ENCODE results near the gene FIS1. TPM values are rescaled to one million over a fixed set of nuclear protein-coding genes. Genes with fewer than 3 reads are reported as not detected.

Gene FIS1
- total and polyA plus RNA-seq, 7 donors: 239 to 368 (median 263) TPM

GRCh38 chr7:101235050-101235449, 9.8 kb downstream of the FIS1 start:
- peaks cover 0 to 25% of the 10 kb centered on the region in 2 donors for H3K36me3 ChIP-seq (ENCODE audit: insufficient read depth in 1 of 2, low read depth in 1 of 2)
- WGBS, 3 donors: 64 to 66% (median 66%) methylated on average over 11 of the region's 11 CpGs
- DNase-seq (no peak), ATAC-seq (no peak)
- no peaks in the 10 kb centered on the region for H3K9me3 ChIP-seq
- TF ChIP-seq CTCF (IDR thresholded peaks at IDR 0.05): peak; percentile 20
- intact Hi-C loops (cut with DNase I): no loop called here
- H3K27me3 ChIP-seq (ENCODE audit: insufficient read depth in 3 of 3, low read length in 2 of 3): no peaks in the 10 kb centered on the region
- H3K4me3 ChIP-seq: no peak overlapping the region
- peaks cover 6% of the 10 kb centered on the region for H3K4me1 ChIP-seq
- no peak overlapping the region for H3K27ac ChIP-seq

- intact Hi-C loops (cut with DNase I): no loop called here
- H3K27ac ChIP-seq: no peak overlapping the region
- ATAC-seq (no peak), DNase-seq (no peak)
- peaks cover 0 to 21% of the 10 kb centered on the region in 2 donors for H3K36me3 ChIP-seq (ENCODE audit: insufficient read depth in 1 of 2, low read depth in 1 of 2)
- no peak for TF ChIP-seq CTCF (IDR thresholded peaks at IDR 0.05)
- peaks cover 6% of the 10 kb centered on the region for H3K4me1 ChIP-seq
- 65 to 80% (median 69%) methylated on average over 5 of the region's 5 CpGs for WGBS, 3 donors
- no peaks in the 10 kb centered on the region for H3K27me3 ChIP-seq (ENCODE audit: insufficient read depth in 3 of 3, low read length in 2 of 3)
- H3K4me3 ChIP-seq: no peak overlapping the region
- H3K9me3 ChIP-seq: no peaks in the 10 kb centered on the region
Observed at GRCh38 chr7:101234636-101235035, 10.2 kb downstream of the FIS1 start.

GRCh38 chr7:101233907-101234547, 10.9 kb downstream of the FIS1 start:
- Histone ChIP-seq H3K27ac (no peak overlapping the region), H3K27me3 (ENCODE audit: insufficient read depth in 3 of 3, low read length in 2 of 3) (no peaks in the 10 kb centered on the region), H3K9me3 (no peaks in the 10 kb centered on the region), H3K4me3 (no peak overlapping the region), H3K36me3 (ENCODE audit: insufficient read depth in 1 of 2, low read depth in 1 of 2) (peaks cover 0 to 15% of the 10 kb centered on the region in 2 donors), H3K4me1 (peaks cover 4% of the 10 kb centered on the region)
- no peak for ATAC-seq
- DNase-seq: no peak
- WGBS, 3 donors: 84 to 88% (median 86%) methylated on average over 18 to 21 of the region's 21 CpGs
- no peak for TF ChIP-seq CTCF (IDR thresholded peaks at IDR 0.05)
- intact Hi-C loops (cut with DNase I): no loop called here

- no peaks in the 10 kb centered on the region for H3K9me3 ChIP-seq
- H3K36me3 ChIP-seq (ENCODE audit: insufficient read depth in 1 of 2, low read depth in 1 of 2): peaks cover 0 to 14% of the 10 kb centered on the region in 2 donors
- no peaks in the 10 kb centered on the region for H3K4me1 ChIP-seq
- 25 to 29% (median 26%) methylated on average over 35 to 52 of the region's 52 CpGs for WGBS, 3 donors
- intact Hi-C loops (cut with DNase I): no loop called here
- no peak for DNase-seq
- peak in 3 of 4 donors; percentile 18 to 44 (median 34) for ATAC-seq
- no peak for TF ChIP-seq CTCF (IDR thresholded peaks at IDR 0.05)
- no peaks in the 10 kb centered on the region for H3K27me3 ChIP-seq (ENCODE audit: insufficient read depth in 3 of 3, low read length in 2 of 3)
- no peak overlapping the region for H3K27ac ChIP-seq
- H3K4me3 ChIP-seq: peak overlapping the region; percentile 45
Observed at GRCh38 chr7:101232141-101232850, 12.6 kb downstream of the FIS1 start.
